Measurements from ENCODE around the gene ANKRD16.

The ANKRD16 gene

DNA sequence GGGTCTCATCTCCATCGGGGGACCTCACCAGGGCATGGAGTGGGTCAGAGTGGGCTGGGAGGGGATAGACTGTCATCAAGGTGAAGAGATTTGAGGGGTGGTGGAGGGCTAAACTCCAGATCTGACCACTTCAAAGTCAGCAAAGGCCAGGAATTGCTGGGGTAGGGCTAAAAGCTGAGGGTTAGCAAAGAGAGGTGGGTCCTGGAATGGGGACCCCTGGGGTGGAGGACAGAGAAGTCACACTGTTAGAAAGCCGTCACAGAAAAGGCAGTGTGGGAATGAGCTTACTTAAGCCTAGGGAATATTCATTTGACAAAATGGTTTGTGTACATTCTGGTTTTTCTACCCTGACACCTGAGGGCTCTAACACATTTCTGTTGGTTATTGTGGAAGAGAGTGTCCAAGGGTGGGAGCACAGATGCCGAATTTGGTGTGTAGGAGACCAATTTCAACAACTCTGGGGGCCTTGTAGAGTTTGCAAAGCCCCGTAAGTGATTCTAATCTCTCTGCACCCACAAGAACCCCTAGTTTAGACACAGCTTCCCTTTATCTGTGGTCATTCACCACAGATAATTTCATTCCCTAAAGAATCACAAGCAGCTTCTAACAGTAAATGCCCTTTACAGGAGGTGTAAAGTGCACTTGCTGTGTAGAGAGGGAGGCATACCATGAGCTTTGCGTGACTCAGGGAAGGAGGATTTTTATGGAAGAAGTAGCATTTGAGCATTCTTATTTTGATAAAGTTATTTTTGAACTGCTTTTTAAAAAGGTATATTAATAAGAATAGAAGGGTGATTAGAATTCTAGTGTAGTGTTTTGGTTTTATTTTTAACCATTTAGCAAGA lies 6.7 kb upstream of the ANKRD16 start:
- Histone ChIP-seq H3K4me2 (ENCODE audit: low read length) (no peak overlapping the region), H3K79me1 (ENCODE audit: low read length) (peaks cover 34% of the 10 kb centered on the region), H2AK5ac (ENCODE audit: low read length) (no peak overlapping the region), H2BK120ac (ENCODE audit: low read depth, low read length) (no peak overlapping the region), H3K23ac (ENCODE audit: low read length) (no peak overlapping the region), H4K5ac (ENCODE audit: low read length) (no peak overlapping the region), H3K9ac (ENCODE audit: low read length) (no peak overlapping the region), H2BK5ac (ENCODE audit: low read length) (no peak overlapping the region), H3K18ac (ENCODE audit: low read length) (no peak overlapping the region), H3K56ac (ENCODE audit: low read length) (no peak overlapping the region), H3K4me3 (ENCODE audit: low read length) (no peak overlapping the region), H3K79me2 (ENCODE audit: control insufficient read depth, insufficient read depth, low read length) (peaks cover 17% of the 10 kb centered on the region), H3K27me3 (ENCODE audit: insufficient read depth, low read length, poor library complexity) (no peaks in the 10 kb centered on the region), H3K36me3 (ENCODE audit: control insufficient read depth, insufficient read depth, low read length) (peaks cover 4% of the 10 kb centered on the region), H3K27ac (ENCODE audit: low read depth, low read length) (no peak overlapping the region), H4K8ac (ENCODE audit: low read depth, low read length) (no peak overlapping the region), H2BK15ac (replicated peaks; ENCODE audit: low read depth) (no peak overlapping the region), H3K4me1 (ENCODE audit: control insufficient read depth, low read depth, low read length) (no peaks in the 10 kb centered on the region), H3K4ac (ENCODE audit: low read depth, low read length) (no peak overlapping the region)
- DNase-seq = no peak
- WGBS (ENCODE audit: extremely low coverage, insufficient coverage, low lambda C conversion rate) = no CpG with 5 or more reads among the region's 5 CpGs

DNA sequence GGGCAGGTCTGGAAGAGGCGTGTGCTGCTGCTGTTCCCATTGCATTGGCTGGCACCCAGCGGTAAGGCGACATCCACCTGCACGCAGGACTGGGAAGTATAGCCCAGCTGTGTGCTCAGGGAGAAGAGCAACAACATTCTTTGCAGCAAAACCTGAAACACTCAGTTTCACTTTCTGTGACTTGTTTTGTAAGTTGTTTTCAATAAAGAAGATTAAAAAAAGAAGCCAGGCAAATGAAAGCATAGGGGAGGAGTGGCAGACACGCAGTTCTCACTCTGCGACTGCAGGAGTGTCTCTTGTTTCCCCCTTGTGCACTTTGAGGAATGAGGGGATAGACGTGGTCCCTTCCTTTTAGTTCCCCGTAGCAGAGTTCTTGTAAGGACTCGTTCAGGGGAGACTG lies 6.1 kb upstream of the ANKRD16 start:
- Histone ChIP-seq H4K5ac (ENCODE audit: low read length) (no peak overlapping the region), H3K79me1 (ENCODE audit: low read length) (peaks cover 39% of the 10 kb centered on the region), H3K36me3 (ENCODE audit: control insufficient read depth, insufficient read depth, low read length) (peaks cover 4% of the 10 kb centered on the region), H2AK5ac (ENCODE audit: low read length) (no peak overlapping the region), H3K23ac (ENCODE audit: low read length) (no peak overlapping the region), H2BK15ac (replicated peaks; ENCODE audit: low read depth) (no peak overlapping the region), H4K8ac (ENCODE audit: low read depth, low read length) (no peak overlapping the region), H3K4me3 (ENCODE audit: low read length) (no peak overlapping the region), H3K56ac (ENCODE audit: low read length) (no peak overlapping the region), H2BK5ac (ENCODE audit: low read length) (no peak overlapping the region), H3K79me2 (ENCODE audit: control insufficient read depth, insufficient read depth, low read length) (peaks cover 23% of the 10 kb centered on the region), H3K18ac (ENCODE audit: low read length) (no peak overlapping the region), H2BK120ac (ENCODE audit: low read depth, low read length) (no peak overlapping the region), H3K27me3 (ENCODE audit: insufficient read depth, low read length, poor library complexity) (no peaks in the 10 kb centered on the region), H3K9ac (ENCODE audit: low read length) (no peak overlapping the region), H3K27ac (ENCODE audit: low read depth, low read length) (no peak overlapping the region), H3K4me1 (ENCODE audit: control insufficient read depth, low read depth, low read length) (peaks cover 3% of the 10 kb centered on the region), H3K4ac (ENCODE audit: low read depth, low read length) (no peak overlapping the region), H3K4me2 (ENCODE audit: low read length) (no peak overlapping the region)
- no CpG with 5 or more reads among the region's 9 CpGs for WGBS (ENCODE audit: extremely low coverage, insufficient coverage, low lambda C conversion rate)
- DNase-seq = no peak

DNA sequence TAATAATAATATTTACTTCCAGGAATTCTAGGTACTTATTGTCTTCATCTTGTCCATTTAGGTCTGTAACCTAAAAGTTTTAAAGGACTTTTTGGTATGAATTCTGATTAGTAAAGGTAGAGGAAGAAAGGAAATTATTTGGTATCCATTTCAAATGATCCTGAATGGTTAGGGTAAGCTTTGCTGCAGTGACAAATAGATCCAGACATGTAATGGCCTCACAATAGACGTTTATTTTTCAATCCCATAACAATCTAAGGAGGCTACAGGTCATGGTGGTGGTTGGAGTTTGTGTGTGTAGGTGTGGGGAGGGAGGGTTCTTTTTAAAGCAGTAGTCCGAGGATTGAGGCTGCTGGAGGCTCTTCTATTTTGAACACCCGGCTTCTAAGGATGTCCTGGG lies 5.7 kb upstream of the ANKRD16 start:
- Histone ChIP-seq H3K56ac (ENCODE audit: low read length) (no peak overlapping the region), H3K36me3 (ENCODE audit: control insufficient read depth, insufficient read depth, low read length) (peaks cover 4% of the 10 kb centered on the region)
- no CpG with 5 or more reads among the region's 3 CpGs for WGBS (ENCODE audit: extremely low coverage, insufficient coverage, low lambda C conversion rate)

DNA sequence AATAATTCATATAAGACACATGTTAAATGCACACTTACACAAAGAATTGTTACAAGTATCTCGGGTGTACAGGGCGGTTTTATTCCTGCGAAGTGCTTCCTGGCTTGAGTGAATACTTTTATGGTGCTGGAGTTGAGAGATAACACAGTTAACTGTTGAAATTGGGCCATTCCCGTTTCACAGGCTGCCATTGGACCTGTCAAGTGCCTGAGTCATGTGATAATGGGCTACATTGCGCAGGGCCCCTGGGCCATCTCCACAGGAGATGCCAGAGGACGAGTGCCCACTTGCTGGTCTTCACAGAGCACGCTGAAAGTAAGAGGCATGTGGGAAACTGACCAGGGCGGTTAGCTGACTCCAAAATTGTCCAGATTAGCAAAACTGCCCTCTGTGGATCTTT lies 5.2 kb upstream of the ANKRD16 start:
- Histone ChIP-seq H3K36me3 (ENCODE audit: control insufficient read depth, insufficient read depth, low read length) (peaks cover 4% of the 10 kb centered on the region), H3K9ac (ENCODE audit: low read length) (no peak overlapping the region), H3K4me1 (ENCODE audit: control insufficient read depth, low read depth, low read length) (peaks cover 4% of the 10 kb centered on the region)

More for the DNA sequence above, 5.7 kb upstream of the ANKRD16 start:
- Histone ChIP-seq H3K4me1 (ENCODE audit: control insufficient read depth, low read depth, low read length) (peaks cover 4% of the 10 kb centered on the region), H3K9ac (ENCODE audit: low read length) (no peak overlapping the region), H2AK5ac (ENCODE audit: low read length) (no peak overlapping the region), H3K79me1 (ENCODE audit: low read length) (peaks cover 43% of the 10 kb centered on the region), H2BK5ac (ENCODE audit: low read length) (no peak overlapping the region), H2BK15ac (replicated peaks; ENCODE audit: low read depth) (no peak overlapping the region), H2BK120ac (ENCODE audit: low read depth, low read length) (no peak overlapping the region), H3K27ac (ENCODE audit: low read depth, low read length) (no peak overlapping the region), H3K4me3 (ENCODE audit: low read length) (no peak overlapping the region), H4K5ac (ENCODE audit: low read length) (no peak overlapping the region), H3K4me2 (ENCODE audit: low read length) (no peak overlapping the region), H3K79me2 (ENCODE audit: control insufficient read depth, insufficient read depth, low read length) (peaks cover 26% of the 10 kb centered on the region), H3K23ac (ENCODE audit: low read length) (no peak overlapping the region), H3K4ac (ENCODE audit: low read depth, low read length) (no peak overlapping the region), H3K27me3 (ENCODE audit: insufficient read depth, low read length, poor library complexity) (no peaks in the 10 kb centered on the region), H3K18ac (ENCODE audit: low read length) (no peak overlapping the region), H4K8ac (ENCODE audit: low read depth, low read length) (no peak overlapping the region)
- DNase-seq = no peak

DNA sequence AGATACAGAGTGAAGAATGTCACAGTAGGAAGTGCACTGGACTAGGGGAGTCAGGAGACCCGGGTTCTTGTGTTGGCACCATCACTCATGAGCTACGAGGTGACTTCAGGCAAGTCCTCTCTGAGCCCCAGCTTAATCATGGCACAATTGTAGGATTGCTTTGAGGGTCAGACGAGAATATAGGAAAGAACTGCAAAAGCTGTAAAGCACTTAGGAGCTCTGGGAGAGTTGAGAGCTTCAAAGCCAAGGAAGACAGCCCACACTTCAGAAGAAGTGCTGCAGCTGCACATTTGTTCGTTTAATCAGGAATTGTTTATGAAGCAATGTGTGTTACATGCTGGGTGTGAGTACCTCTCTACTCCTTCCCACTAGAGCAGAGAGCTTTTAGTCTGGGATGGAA lies 4.7 kb upstream of the ANKRD16 start:
- no CpG with 5 or more reads among the region's 4 CpGs for WGBS (ENCODE audit: extremely low coverage, insufficient coverage, low lambda C conversion rate)
- H3K9ac ChIP-seq (ENCODE audit: low read length) = no peak overlapping the region
- no peak overlapping the region for H3K4me2 ChIP-seq (ENCODE audit: low read length)

More for the DNA sequence above, 5.2 kb upstream of the ANKRD16 start:
- no CpG with 5 or more reads among the region's 8 CpGs for WGBS (ENCODE audit: extremely low coverage, insufficient coverage, low lambda C conversion rate)
- Histone ChIP-seq H2BK5ac (ENCODE audit: low read length) (no peak overlapping the region), H3K23ac (ENCODE audit: low read length) (no peak overlapping the region), H3K4ac (ENCODE audit: low read depth, low read length) (no peak overlapping the region), H3K27ac (ENCODE audit: low read depth, low read length) (no peak overlapping the region), H3K18ac (ENCODE audit: low read length) (no peak overlapping the region), H2BK120ac (ENCODE audit: low read depth, low read length) (no peak overlapping the region), H4K5ac (ENCODE audit: low read length) (no peak overlapping the region), H2BK15ac (replicated peaks; ENCODE audit: low read depth) (no peak overlapping the region), H3K56ac (ENCODE audit: low read length) (no peak overlapping the region), H3K4me3 (ENCODE audit: low read length) (no peak overlapping the region), H2AK5ac (ENCODE audit: low read length) (no peak overlapping the region), H3K79me1 (ENCODE audit: low read length) (peaks cover 40% of the 10 kb centered on the region), H3K79me2 (ENCODE audit: control insufficient read depth, insufficient read depth, low read length) (peaks cover 26% of the 10 kb centered on the region), H4K8ac (ENCODE audit: low read depth, low read length) (no peak overlapping the region), H3K4me2 (ENCODE audit: low read length) (no peak overlapping the region), H3K27me3 (ENCODE audit: insufficient read depth, low read length, poor library complexity) (no peaks in the 10 kb centered on the region)
- no peak for DNase-seq

More for the DNA sequence above, 4.7 kb upstream of the ANKRD16 start:
- Histone ChIP-seq H3K4me3 (ENCODE audit: low read length) (no peak overlapping the region), H3K4me1 (ENCODE audit: control insufficient read depth, low read depth, low read length) (peaks cover 4% of the 10 kb centered on the region), H3K27ac (ENCODE audit: low read depth, low read length) (no peak overlapping the region), H4K5ac (ENCODE audit: low read length) (no peak overlapping the region), H3K79me2 (ENCODE audit: control insufficient read depth, insufficient read depth, low read length) (peaks cover 26% of the 10 kb centered on the region), H2BK15ac (replicated peaks; ENCODE audit: low read depth) (no peak overlapping the region), H3K79me1 (ENCODE audit: low read length) (peaks cover 40% of the 10 kb centered on the region), H3K56ac (ENCODE audit: low read length) (no peak overlapping the region), H3K27me3 (ENCODE audit: insufficient read depth, low read length, poor library complexity) (no peaks in the 10 kb centered on the region), H2AK5ac (ENCODE audit: low read length) (no peak overlapping the region), H3K4ac (ENCODE audit: low read depth, low read length) (no peak overlapping the region), H4K8ac (ENCODE audit: low read depth, low read length) (no peak overlapping the region), H3K18ac (ENCODE audit: low read length) (no peak overlapping the region), H2BK120ac (ENCODE audit: low read depth, low read length) (no peak overlapping the region), H2BK5ac (ENCODE audit: low read length) (no peak overlapping the region), H3K36me3 (ENCODE audit: control insufficient read depth, insufficient read depth, low read length) (peaks cover 4% of the 10 kb centered on the region), H3K23ac (ENCODE audit: low read length) (no peak overlapping the region)
- DNase-seq = no peak
